ENCODE measurements around the gene BUB3.

GRCh38 chr10:123158682-123159081 is 4.5 kb downstream of the BUB3 start:
- TF ChIP-seq, protein P1, sequence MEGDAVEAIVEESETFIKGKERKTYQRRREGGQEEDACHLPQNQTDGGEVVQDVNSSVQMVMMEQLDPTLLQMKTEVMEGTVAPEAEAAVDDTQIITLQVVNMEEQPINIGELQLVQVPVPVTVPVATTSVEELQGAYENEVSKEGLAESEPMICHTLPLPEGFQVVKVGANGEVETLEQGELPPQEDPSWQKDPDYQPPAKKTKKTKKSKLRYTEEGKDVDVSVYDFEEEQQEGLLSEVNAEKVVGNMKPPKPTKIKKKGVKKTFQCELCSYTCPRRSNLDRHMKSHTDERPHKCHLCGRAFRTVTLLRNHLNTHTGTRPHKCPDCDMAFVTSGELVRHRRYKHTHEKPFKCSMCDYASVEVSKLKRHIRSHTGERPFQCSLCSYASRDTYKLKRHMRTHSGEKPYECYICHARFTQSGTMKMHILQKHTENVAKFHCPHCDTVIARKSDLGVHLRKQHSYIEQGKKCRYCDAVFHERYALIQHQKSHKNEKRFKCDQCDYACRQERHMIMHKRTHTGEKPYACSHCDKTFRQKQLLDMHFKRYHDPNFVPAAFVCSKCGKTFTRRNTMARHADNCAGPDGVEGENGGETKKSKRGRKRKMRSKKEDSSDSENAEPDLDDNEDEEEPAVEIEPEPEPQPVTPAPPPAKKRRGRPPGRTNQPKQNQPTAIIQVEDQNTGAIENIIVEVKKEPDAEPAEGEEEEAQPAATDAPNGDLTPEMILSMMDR (IDR thresholded peaks at IDR 0.05) = no peak
- TF ChIP-seq EP300 (IDR thresholded peaks at IDR 0.05) = no peak
